HG02973 (cell line): ENCODE results near the gene PPP3CA.

ENCODE experiments used
- ATAC-seq: cut with Tn5 transposase; IDR thresholded peaks from one replicate; pipeline ENCODE4 v1.9.1; 2021; ENCODE audit warnings: moderate library complexity; ENCODE audit not compliant: unreplicated experiment

Gene PPP3CA

DNA sequence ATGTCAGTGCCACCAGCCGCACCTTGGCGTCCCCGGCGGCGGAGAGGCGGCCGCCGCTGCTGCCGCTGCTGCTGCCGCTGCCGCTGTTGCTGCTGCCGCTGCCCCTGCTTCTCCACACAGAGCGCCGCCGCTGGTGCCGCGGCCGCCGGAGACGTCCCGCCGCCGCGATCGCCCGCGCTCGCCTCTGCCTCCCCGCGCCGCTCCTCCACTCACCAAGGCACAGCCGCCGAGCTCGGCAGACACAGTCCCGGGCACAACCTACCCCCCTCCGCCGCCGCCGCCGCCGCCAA, at the start of gene PPP3CA:
Gene PPP3CA (minus strand): TSS at position 260 of the 290 bp plus-strand sequence.
- peak; percentile 17 for ATAC-seq

DNA sequence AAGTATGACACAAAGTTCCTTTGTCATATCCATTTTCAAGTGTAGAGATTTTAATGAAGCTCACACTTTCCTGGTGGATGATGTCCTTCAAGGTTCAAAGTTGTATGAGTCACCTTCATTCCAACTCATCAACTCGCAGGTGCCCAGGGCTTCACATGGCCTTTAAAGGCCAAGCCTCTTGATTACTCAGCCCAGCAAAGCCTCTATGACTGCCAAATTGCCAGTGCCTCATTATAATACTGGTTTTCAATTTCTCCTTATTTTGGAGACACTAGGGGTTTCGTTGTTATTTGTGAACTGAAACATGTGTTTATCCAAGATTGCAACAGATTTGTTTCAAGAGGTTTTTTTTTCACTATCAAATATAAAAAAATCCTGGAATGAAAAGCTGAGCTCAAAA, 45.9 kb upstream of the PPP3CA start:
- no peak for ATAC-seq

DNA sequence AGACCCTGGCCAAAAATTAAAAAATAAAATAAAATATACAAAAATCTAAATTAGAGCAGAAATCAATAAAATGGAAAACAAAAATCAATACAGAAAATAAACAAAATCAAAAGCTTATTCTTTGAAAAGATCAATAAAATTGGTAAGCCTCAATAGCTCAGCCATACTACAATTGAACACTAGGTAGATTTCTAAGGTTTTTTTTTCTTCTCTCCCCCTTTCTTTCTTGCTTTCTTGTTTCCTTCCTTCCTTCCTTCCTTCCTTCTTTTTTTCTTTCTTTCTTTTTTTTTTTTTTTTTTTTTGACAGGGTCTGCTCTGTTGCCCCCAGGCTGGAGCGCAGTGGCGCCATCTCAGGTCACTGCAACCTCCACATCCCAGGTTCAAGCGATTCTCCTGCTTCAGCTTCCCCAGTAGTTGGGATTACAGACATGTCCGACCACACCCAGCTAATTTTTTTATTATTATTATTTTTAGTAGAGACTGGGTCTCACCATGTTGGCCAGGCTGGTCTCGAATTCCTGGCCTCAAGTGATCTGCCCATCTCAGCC, 23.4 kb upstream of the PPP3CA start:
- ATAC-seq: no peak

DNA sequence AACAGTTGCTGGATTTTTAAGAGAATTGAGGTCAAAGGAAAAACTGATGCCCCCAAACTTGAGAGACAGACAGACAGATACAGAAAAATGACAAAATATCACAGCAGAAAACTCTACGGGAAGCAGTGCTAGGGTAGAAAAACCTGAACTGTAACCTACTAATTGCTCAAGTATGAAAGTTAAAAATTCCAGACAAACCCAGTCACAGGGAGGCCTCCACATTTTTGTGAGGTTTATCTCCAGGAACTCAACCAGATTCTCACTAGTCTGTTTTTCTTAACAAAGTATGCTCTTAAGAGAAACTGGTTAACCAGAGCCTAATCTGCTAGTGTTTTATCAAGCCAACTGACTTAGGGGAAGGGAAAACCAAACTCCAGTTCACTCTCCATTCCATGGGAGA, 19.9 kb upstream of the PPP3CA start:
- ATAC-seq: no peak

DNA sequence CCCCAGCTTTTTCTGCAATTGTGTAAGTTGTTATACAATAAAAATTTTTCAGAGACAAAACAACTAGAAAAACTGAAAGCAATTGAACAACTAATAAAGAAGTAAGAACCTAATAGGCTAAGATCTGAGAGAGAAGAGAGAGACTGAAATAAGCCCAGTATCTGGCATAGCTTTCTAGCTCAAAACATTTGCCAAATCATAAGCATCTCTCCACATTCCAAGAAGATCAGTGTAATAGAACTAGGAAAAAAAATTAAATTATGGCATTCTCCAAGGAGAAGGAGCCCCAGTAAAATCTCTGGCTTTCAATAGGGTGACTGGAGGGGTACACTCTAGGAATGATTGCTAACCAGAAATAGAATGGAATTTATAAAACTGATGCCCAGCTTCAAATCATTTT, 19.0 kb upstream of the PPP3CA start:
- ATAC-seq: no peak

DNA sequence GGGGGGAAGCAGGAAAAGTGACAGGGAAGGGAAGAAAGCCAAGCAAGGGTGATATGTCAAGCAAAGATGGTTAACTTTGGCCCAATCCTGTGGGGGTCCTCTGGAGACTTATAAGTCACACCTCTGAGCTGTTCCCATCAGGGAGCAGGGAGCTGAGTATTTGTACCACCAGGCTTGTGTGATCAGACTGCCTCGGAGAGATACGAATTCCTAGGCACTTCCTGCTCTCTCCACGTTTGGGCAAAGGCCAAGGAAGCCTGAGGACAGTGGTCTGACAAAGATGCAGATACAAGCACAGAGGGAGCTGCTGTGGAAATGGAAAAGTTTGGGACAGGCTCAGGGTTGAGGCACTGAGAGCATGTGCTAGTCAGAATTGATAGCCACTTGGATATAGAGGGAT, 10.4 kb upstream of the PPP3CA start:
- ATAC-seq: no peak

DNA sequence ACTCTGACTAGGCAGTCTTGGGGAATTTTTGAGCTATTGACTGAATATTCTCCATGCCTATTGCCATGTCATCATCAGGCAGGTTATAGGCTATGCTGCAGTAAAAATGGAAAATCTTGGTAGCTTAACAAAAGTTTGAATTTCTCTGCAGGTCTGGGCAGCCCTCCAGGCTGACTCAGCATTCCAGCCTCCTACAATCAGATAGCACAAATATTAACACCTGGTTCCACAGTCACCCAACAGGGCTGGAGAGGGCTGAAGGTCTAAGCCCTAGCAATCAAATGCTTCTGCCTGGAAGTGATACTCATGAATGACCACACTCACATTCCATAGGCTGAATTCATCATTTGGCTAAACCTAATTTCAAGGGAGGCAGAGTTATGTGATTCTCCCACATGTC, 9.6 kb upstream of the PPP3CA start:
- ATAC-seq: no peak

DNA sequence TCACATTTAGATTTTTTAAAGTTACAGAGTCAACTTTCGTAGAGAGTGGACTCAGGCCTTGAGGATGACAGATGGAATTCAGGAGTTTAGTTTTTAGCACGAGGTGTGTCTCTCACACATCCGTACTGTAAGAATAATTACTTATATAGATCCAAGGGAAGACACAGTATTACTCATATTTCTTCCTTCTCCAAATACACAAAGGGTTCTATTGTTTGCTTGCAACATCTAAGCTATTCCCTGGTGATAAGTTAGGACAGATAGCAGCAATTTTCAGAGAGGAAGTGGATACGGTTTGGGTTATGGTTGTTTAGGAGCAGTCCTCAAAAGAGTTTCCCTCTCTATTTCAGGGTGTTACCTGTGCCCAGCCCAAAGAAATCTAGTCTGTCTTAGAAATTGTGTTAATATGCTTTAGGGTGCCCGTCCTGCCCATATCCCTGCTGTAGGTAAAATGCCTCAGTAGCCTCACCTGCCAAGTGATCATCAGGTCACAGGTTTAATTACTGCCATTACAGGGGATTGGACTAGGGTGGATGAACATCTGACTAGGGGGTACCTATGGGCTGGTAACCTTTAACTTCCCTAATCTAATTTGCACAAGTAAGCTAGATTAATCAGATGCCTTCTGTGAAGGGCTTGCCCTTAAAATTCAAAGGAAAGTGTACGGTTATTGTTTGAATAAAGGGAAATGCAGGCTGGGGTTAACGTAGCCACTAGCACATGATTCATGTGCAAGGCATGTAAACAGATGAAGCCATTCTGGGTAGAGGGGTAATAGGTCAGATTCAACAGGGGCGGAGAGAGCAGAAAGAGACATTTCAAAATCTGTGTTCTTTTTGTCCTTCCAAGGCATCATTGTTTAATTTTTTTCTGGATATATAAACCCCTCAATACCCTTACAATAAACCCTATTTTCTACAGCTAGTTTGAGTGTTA, 8.7 kb upstream of the PPP3CA start:
- no peak for ATAC-seq

DNA sequence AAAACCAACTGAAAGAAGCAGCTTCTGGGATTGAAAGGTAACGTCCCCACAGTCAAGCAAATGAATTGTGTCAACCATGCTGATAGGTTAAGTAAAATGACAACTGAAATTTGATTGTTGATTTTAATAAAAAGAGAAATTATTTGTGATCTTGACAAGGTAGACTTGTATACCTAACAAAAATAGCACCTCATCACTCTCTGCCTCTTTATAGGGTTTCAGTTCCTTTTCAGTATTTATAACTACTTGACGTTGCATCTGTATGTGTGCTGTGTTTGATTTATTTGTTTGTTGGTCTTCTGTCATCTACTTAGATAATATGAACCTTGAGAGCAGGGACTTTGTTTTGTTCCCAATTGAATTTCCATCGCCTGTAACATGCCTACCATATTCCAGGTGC, 7.9 kb upstream of the PPP3CA start:
- peak; percentile 98 for ATAC-seq

DNA sequence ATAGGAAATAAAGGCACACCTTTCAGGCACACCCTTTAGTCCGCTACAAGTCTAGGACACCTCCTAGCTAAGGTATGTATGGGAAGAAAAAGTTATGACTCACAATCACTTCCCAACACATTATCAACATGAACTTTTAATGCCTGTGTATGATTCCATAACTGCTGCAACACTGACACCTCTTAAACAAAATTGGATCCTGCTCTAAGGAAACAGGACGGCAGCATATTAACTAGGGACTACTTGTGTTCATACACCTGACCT, 2.4 kb upstream of the PPP3CA start:
- no peak for ATAC-seq

DNA sequence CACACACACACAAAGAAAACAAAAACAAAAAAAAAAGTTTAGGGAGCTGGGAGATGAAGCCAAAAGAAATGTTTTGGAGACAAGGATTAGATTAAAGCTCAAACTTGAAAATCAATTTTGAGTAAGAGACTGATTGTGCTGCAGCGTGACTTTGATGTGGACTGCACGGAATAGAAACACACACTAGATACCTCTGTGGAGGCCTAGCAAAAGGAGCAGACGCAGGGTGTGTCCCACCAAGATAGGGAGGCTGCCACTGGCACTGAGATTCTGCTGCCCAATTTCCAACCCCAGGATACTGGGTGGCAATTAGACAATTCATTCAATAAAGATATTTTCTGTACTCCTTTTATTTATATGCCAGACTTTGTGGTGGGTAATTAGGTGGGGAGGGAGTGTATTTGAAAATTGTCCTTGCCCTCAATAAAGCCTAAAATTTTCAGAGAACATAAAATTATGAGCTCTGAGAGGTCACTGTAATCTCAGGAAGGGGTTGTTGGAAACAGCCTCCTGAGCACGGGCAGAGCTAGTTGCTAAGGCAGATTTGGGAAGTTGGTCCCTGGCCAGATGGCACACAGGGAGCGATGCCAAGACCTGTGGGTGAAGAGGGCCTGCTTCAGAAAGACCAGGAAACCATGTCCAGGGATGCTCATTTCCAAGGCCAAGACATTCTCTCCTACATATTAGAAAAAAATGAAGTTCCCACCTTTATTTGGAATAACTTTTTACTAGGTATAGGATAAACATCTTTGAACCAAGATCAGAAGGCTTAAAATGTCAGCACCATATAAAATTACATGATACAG, 1.9 kb upstream of the PPP3CA start:
- ATAC-seq: no peak

DNA sequence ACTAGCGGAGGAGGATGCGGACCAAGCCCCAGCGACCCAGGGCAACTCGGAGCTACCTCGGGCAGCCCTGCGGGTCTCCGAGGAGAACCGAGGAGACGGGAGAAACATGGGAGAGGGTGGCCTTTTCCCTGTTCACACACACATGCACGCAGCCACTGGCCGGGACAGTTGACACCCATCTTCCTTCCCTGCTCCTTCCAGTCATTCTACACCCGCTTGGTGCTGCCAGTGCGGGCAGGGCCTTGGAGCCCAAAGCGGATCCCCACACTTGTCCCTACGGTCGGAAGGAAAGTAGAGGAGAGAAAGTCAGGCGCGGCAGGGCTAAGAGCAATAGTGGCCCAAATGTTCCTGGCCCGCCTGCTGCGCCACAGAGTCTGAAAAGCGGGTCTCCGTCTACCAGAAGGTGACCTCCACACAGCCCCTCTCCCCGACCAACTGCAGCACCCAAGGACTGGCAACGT, 1.1 kb upstream of the PPP3CA start:
- no peak for ATAC-seq

DNA sequence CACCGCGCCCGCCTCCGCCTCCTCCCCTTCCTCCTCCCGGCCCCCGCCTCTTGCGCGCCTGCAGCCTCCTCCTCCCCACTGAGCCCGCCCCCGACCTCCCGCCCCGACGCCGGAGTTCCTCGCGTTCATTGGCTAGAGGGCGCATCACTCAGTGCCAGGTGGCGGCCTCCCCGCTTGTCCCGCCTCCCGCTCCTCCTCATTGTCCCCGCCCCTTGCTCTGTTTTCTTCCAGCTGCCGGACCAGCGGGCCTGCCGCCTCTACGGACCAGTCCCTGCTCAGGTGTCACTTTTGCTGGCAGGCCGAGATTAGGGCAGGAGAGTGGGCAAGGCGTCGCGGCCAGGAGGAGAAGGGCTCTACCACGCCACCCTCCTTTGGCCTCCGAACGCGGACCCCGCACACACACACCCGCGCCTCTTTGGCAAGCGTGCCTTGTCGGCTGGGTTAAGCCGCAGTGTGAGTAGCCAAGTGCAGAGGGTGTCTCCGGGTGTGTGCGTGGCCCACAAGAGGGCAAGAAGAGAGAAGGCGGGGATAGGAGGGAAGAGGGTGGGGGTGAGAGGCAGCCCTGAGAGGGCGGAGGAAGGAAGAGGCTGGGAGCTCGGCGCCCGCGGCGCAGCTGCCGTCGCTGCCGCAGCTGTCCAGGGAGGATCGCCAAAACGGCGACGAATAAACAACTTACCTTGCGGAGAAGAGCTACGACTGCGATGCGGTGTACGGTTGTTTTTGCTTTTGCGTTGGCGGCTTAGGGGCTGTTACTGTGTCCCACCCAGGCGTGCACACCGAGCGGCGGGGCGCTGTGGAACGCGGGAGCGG, 436 bp upstream of the PPP3CA start:
- peak; percentile 74 for ATAC-seq

DNA sequence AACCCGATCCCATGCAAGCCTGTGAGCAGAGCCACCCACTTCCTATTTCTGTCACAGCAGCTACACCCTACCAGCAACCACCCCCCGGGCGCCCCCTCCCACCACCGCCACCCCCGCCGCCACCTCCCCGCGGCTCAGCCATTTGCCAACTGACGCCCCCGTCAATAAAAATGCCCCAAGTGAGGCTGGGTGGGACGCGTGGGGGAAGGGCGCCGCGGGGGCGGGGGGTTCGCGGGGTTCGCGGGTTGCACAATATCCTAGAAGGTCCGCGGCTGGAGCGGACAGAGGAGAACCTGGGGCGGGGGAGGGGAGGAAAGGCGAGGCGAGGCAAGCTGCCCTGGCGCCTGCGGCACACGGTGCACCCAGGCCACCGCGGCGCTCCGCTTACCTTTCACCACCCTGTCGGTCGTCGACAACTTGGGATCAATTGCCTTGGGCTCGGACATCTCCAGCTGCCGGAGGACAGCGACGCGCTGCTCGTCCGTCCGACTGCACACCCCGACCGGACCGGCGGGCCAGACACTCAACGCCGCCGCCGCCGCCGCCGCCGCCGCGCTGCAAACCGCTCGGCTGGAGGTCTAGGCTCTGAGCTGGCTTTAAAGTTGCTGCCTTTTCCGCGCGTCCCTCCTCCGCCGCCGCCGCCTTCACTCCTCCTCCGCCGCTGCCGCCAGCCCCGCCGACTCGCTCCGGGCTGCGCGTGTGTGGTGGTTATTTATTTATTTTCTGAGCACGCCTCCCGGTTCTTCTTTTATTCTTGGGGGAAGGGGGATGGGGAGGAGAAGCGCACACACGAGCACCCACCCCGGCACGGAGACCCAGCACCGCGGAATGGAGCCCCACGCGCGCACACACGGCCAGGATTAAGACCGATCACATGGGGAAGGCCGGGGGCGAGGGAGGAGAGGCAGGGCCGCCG, 717 bp downstream of the PPP3CA start:
- peak; percentile 9 for ATAC-seq

DNA sequence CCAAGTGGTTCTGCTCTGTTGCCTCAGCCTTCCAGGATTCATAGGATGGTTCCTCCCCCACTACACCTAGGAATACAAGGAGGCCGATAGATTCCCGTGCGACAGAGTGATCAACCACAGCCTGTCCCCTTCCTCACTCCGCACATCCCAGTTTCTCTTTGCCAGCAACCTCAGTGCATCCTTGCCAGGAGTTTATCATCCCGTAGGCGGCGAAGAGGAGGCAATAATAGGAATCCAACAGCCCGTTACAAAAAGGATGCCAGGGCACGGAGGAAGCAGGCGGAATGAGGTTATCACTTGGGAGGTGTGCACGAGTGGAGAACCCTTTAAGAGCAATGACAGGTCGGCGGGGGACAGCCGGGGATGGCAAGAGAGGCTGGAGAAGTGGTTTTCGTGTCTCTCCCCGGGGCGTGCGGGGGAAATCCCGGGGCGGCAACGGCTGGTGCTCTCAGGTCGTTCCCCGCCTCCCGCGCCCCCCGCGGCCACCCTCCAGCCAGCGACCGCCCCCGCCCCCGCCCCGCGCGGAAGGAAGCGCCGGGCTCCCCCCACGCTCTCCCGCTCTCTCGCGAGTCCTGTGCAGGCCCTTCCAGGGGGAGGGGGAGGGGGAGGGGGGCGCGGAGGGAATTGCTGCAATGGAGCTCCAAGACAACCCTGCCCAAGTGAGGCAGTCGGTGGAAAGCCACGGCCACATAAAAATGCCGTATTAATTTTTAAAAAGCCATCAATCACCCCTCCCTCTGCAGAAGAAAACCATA, 1.6 kb downstream of the PPP3CA start:
- ATAC-seq: no peak

DNA sequence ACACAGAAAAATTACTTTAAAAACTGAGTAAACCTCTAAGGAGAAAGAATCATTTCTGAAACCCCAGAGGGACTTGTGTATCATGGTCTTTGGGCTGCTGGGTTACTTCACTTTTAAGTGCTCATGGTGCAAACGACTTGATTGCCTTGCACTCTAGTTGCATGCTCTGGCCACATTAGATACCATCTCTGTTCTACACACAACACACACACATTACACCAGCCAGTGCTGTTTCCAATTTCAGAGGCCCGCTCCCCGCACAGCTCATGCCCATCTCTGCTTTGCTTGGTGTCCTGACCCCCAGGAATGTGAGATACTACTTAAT, 2.1 kb downstream of the PPP3CA start:
- ATAC-seq: no peak

DNA sequence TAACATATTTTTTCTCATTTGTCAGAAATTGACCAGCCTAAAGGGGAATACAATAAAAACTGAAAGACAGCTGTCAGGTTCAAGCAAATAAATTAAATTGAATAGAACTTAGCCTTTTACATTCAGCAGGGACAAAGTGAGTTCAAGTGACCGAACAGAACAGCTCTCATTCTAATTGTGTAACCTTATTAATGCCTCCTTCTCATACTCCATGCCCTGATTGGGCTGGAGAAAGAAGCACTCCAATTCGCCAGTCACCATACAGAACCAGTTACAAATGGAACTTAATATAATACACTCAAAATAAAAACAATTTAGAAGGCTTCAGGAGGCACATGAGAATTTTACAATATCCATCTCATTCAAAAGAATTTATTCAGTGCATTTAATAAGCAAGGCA, 8.0 kb downstream of the PPP3CA start:
- ATAC-seq: no peak

DNA sequence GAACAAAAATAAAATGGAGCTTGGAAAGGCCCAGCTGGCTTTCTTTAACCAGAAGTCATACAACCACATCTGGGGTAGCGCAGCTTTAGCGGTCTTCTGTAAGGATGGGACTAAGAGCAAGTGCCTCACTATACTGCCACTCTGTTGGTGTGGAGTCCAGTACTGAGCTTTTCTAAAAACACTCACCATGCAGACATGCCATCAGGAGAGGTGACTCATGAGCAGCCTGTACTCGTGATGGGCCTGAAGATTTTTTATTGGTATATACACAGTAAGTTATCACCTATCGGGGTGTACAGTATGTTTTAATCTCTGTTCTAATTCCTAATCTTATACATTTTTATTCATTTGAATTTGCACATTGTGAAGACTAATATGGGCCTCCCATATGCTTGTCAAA, 9.6 kb downstream of the PPP3CA start:
- no peak for ATAC-seq

DNA sequence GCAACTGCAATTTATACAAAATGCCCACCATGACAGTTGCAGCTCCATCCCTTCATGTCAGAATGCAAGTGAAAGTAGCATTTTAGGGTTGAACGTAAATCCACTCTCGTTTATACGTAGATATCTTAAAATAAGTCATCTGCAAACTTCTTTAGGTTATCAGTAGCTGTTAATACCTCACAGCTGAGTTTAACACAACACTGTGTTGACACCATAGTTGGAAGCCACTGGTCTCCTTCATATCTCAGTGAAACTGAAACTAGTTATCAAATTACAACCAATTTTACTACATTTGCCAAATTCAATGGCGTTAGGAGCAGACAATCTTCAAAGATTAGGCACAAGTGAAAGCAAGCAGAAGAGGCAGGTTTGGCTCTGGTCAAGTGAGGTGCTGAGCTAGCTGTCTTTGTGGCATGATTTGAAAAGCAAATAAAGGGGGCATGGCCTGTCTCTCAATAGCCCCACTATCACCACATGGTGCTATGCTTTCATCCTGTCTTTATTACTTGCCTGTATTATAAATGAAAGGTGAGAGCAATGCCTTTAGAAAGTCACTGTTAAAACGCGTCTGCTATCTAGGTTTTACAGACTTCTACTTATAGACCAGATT, 12.3 kb downstream of the PPP3CA start:
- ATAC-seq: peak; percentile 66
